H1 (cell line): Measurements from ENCODE around the gene TTC39A. TPM values are rescaled to one million over a fixed set of nuclear protein-coding genes. Genes with fewer than 3 reads are reported as not detected.
A peak's percentile ranks its signal among the peaks of the same experiment; 100 is the strongest.

Experiments
- CTCF ChIA-PET: fragments of 300-600 bp; sonication (Branson Sonifier 250); formaldehyde crosslinking; loops from one replicate; lab custom pipeline; 2021; ENCODE audit not compliant: partially characterized antibody; lab: Charles Lee
- POLR2A ChIA-PET: fragments of 300-600 bp; sonication (Branson Sonifier 250); formaldehyde crosslinking; loops from one replicate; lab custom pipeline; 2021; ENCODE audit warnings: inconsistent platforms; ENCODE audit not compliant: partially characterized antibody; lab: Charles Lee
- DNase-seq, 2 experiments: peaks; one replicate each; pipeline versions ENCODE4 v3.0.0 to v3.0.0-alpha.2; 2010 to 2022; ENCODE audit warnings: low spot score in 2 of 2, low read depth in 1 of 2, mixed read lengths in 1 of 2
- FAIRE-seq: peaks from 2 replicates; lab custom pipeline; 2011; peaks lifted over from hg19 to GRCh38; lab: Jason Lieb, UNC
- H2AFZ ChIP-seq: 2 replicates; pipeline ENCODE4 v1.8.1; 2012; ENCODE audit warnings: low read length, inconsistent platforms
- H2AK5ac ChIP-seq: 2 replicates; pipeline ENCODE4 v1.6.1; 2013; ENCODE audit warnings: low read depth, low read length
- H2BK120ac ChIP-seq: replicated peaks from 2 replicates; pipeline ENCODE3; 2013; ENCODE audit warnings: low read depth, low read length, inconsistent platforms
- H2BK12ac ChIP-seq: 2 replicates; pipeline ENCODE4 v1.6.1; 2013; ENCODE audit warnings: low read depth, low read length
- H2BK15ac ChIP-seq: 2 replicates; pipeline ENCODE4 v1.6.1; 2013; ENCODE audit warnings: low read length
- H2BK20ac ChIP-seq: 2 replicates; pipeline ENCODE4 v1.6.1; 2013; ENCODE audit warnings: low read length
- H2BK5ac ChIP-seq: 2 replicates; pipeline ENCODE4 v1.6.1; 2013; ENCODE audit warnings: low read depth, low read length
- H3K14ac ChIP-seq: 2 replicates; pipeline ENCODE4 v1.6.1; 2013; ENCODE audit warnings: inconsistent platforms; ENCODE audit not compliant: insufficient read length
- H3K18ac ChIP-seq: 2 replicates; pipeline ENCODE4 v1.6.1; 2013; ENCODE audit warnings: low read length; ENCODE audit errors: extremely low read depth
- H3K23ac ChIP-seq: 2 replicates; pipeline ENCODE4 v1.6.1; 2013; ENCODE audit warnings: inconsistent platforms; ENCODE audit not compliant: insufficient read length
- H3K23me2 ChIP-seq: 2 replicates; pipeline ENCODE4 v1.6.1; 2013; ENCODE audit warnings: low read depth, low read length
- H3K27ac ChIP-seq: 2 replicates; pipeline ENCODE4 v1.6.1; 2011; ENCODE audit warnings: low read depth, low read length, inconsistent platforms
- H3K27me3 ChIP-seq, 4 experiments: replicated peaks in 1 of 4; 1 replicate in 1 of 4; 2 replicates in 3 of 4; pipeline versions ENCODE4 v1.6.1 to v1.8.1; 2011 to 2013; ENCODE audit warnings: low read length in 3 of 4, mild to moderate bottlenecking in 3 of 4, inconsistent platforms in 2 of 4, mixed read lengths in 2 of 4, moderate library complexity in 1 of 4; ENCODE audit not compliant: control insufficient read depth in 3 of 4, insufficient read depth in 3 of 4; ENCODE audit errors: extremely low read depth in 1 of 4
- H3K36me3 ChIP-seq, 4 experiments: 2 replicates each; pipeline versions ENCODE4 v1.6.1 to v1.8.1; 2011 to 2013; ENCODE audit warnings: mild to moderate bottlenecking in 4 of 4, low read length in 3 of 4, moderate library complexity in 2 of 4, control low read depth in 1 of 4, inconsistent platforms in 1 of 4; ENCODE audit not compliant: insufficient read depth in 4 of 4, control insufficient read depth in 2 of 4
- H3K4ac ChIP-seq: replicated peaks from 2 replicates; pipeline ENCODE3; 2013; ENCODE audit warnings: low read length, low read depth, mixed read lengths, inconsistent platforms; ENCODE audit not compliant: insufficient read length
- H3K4me1 ChIP-seq, 4 experiments: replicated peaks in 1 of 4; 1 replicate in 1 of 4; 2 replicates in 3 of 4; pipeline versions ENCODE4 v1.6.1 to v1.8.1; 2011 to 2013; ENCODE audit warnings: low read length in 3 of 4, inconsistent platforms in 2 of 4, mixed read lengths in 1 of 4; ENCODE audit not compliant: insufficient read depth in 4 of 4, control insufficient read depth in 3 of 4
- H3K4me2 ChIP-seq, 2 experiments: 2 replicates each; pipeline versions ENCODE4 v1.6.1 to v1.8.1; 2011 to 2013; ENCODE audit warnings: low read depth in 2 of 2, low read length in 2 of 2, control low read depth in 1 of 2, inconsistent platforms in 1 of 2, mild to moderate bottlenecking in 1 of 2; ENCODE audit not compliant: insufficient read depth in 1 of 2
- H3K4me3 ChIP-seq, 4 experiments: fragments of 200-600, 300-600 bp in 1 of 4; sonication (generic), shearing (Covaris generic), sonication (Bioruptor Twin) in 1 of 4; 2 replicates each; pipeline versions ENCODE4 v1.5.1 to v1.8.1; 2011 to 2016; ENCODE audit warnings: low read length in 4 of 4, low read depth in 3 of 4, control low read depth in 2 of 4, inconsistent platforms in 2 of 4, mild to moderate bottlenecking in 2 of 4, mixed read lengths in 1 of 4, moderate library complexity in 1 of 4; ENCODE audit not compliant: insufficient read depth in 2 of 4; ENCODE audit errors: extremely low read depth in 1 of 4
- H3K56ac ChIP-seq: replicated peaks from 2 replicates; pipeline ENCODE3; 2013; ENCODE audit warnings: low read depth, mild to moderate bottlenecking, mixed read lengths, low read length, inconsistent platforms; ENCODE audit not compliant: insufficient read length
- H3K79me1 ChIP-seq: 2 replicates; pipeline ENCODE4 v1.6.1; 2013; ENCODE audit warnings: low read depth, low read length, control low read depth
- H3K79me2 ChIP-seq, 2 experiments: 2 replicates each; pipeline versions ENCODE4 v1.6.1 to v1.8.1; 2012 to 2013; ENCODE audit warnings: low read length in 2 of 2, mild to moderate bottlenecking in 2 of 2, inconsistent platforms in 1 of 2; ENCODE audit not compliant: insufficient read depth in 2 of 2, control insufficient read depth in 1 of 2
- H3K9ac ChIP-seq, 4 experiments: replicated peaks in 1 of 4; 1 replicate in 1 of 4; 2 replicates in 3 of 4; pipeline versions ENCODE4 v1.6.1 to v1.8.1; 2011 to 2013; ENCODE audit warnings: low read depth in 3 of 4, low read length in 3 of 4, control low read depth in 2 of 4, mild to moderate bottlenecking in 2 of 4, moderate library complexity in 2 of 4, inconsistent platforms in 1 of 4; ENCODE audit errors: extremely low read depth in 1 of 4
- H3K9me3 ChIP-seq, 2 experiments: 2 replicates each; pipeline versions ENCODE4 v1.6.1 to v1.8.1; 2012 to 2013; ENCODE audit warnings: mild to moderate bottlenecking in 2 of 2, moderate library complexity in 2 of 2, control low read depth in 1 of 2, inconsistent platforms in 1 of 2, low read depth in 1 of 2, low read length in 1 of 2, mixed read lengths in 1 of 2; ENCODE audit not compliant: insufficient read depth in 2 of 2
- H4K20me1 ChIP-seq, 2 experiments: replicated peaks in 1 of 2; 2 replicates each; pipeline versions ENCODE3 to v1.8.1; 2011 to 2013; ENCODE audit warnings: inconsistent platforms in 2 of 2, low read length in 2 of 2, mild to moderate bottlenecking in 1 of 2; ENCODE audit not compliant: insufficient read depth in 2 of 2, control insufficient read depth in 1 of 2
- H4K5ac ChIP-seq: 2 replicates; pipeline ENCODE4 v1.6.1; 2013; ENCODE audit warnings: low read length, low read depth, mixed read lengths, inconsistent platforms; ENCODE audit not compliant: insufficient read length
- H4K8ac ChIP-seq: 2 replicates; pipeline ENCODE4 v1.8.0; 2013; ENCODE audit warnings: mild to moderate bottlenecking, moderate library complexity, low read length, inconsistent platforms; ENCODE audit not compliant: insufficient read depth; ENCODE audit errors: extremely low read depth
- H4K91ac ChIP-seq: replicated peaks from 2 replicates; pipeline ENCODE3; 2013; ENCODE audit warnings: low read length, mixed read lengths, inconsistent platforms; ENCODE audit not compliant: insufficient read length
- BRCA1 ChIP-seq: IDR thresholded peaks from 2 replicates; pipeline ENCODE4 v1.6.1; 2012; ENCODE audit warnings: low read depth, low read length, improper control_type of control experiment
- CEBPB ChIP-seq: IDR thresholded peaks from 2 replicates; pipeline ENCODE4 v1.6.1; 2012; ENCODE audit warnings: low read depth, low read length
- HDAC6 ChIP-seq: IDR thresholded peaks from one replicate; pipeline ENCODE4 v1.7.1; 2012; ENCODE audit warnings: low read depth, mild to moderate bottlenecking, inconsistent platforms, low read length, moderate library complexity
- KDM4A ChIP-seq: IDR thresholded peaks from one replicate; pipeline ENCODE4 v1.7.1; 2012; ENCODE audit warnings: low read depth, mild to moderate bottlenecking, moderate library complexity, low read length, inconsistent platforms; ENCODE audit not compliant: severe bottlenecking
- PHF8 ChIP-seq: fragments of 200-600 bp; sonication (generic); conservative IDR thresholded peaks from 2 replicates; pipeline ENCODE4 v1.7.1; 2012; ENCODE audit warnings: low read depth, mild to moderate bottlenecking, inconsistent platforms, low read length, moderate library complexity
- RAD21 ChIP-seq, 2 experiments: IDR thresholded peaks in 1 of 2; conservative IDR thresholded peaks in 1 of 2; 2 replicates each; pipeline ENCODE4 v1.6.1; 2011; ENCODE audit warnings: low read depth in 2 of 2, low read length in 2 of 2, improper control_type of control experiment in 1 of 2, inconsistent platforms in 1 of 2, mild to moderate bottlenecking in 1 of 2, moderate library complexity in 1 of 2
- RNF2 ChIP-seq: fragments of 200-900, 300-1000 bp; sonication (generic); IDR thresholded peaks from 2 replicates; pipeline ENCODE4 v1.7.1; 2016; ENCODE audit warnings: borderline replicate concordance, low read depth, mild to moderate bottlenecking, antibody characterized with exemption, low read length; ENCODE audit not compliant: poor library complexity, severe bottlenecking; ENCODE audit errors: missing control alignments
- TAF1 ChIP-seq: IDR thresholded peaks from 2 replicates; pipeline ENCODE4 v1.6.1; 2011; ENCODE audit warnings: mild to moderate bottlenecking, low read depth, low read length
- TBP ChIP-seq: IDR thresholded peaks from 2 replicates; pipeline ENCODE4 v1.6.1; 2011; ENCODE audit warnings: low read depth, low read length, improper control_type of control experiment
- ZNF274 ChIP-seq: IDR thresholded peaks from 2 replicates; pipeline ENCODE4 v1.7.0; 2012; ENCODE audit warnings: low read length, borderline replicate concordance; ENCODE audit errors: extremely low read depth
- WGBS, 2 experiments: shearing (Covaris generic) in 1 of 2; methylation state at CpG; one replicate each; pipeline versions ENCODE4 v1.1.6 to v1.1.7; 2013 to 2015; ENCODE audit warnings: low lambda C conversion rate in 2 of 2, mixed read lengths in 2 of 2, inconsistent platforms in 1 of 2, low coverage in 1 of 2, missing lambda C conversion rate in 1 of 2; ENCODE audit not compliant: insufficient replicate concordance in 2 of 2, insufficient coverage in 1 of 2, insufficient read length in 1 of 2; ENCODE audit errors: extremely low coverage in 1 of 2, missing lambda C conversion rate in 1 of 2; 5-methylcytosine and 5-hydroxymethylcytosine counted together
- polyA plus RNA-seq, 7 experiments: library from polyadenylated mRNA; depleted of rRNA in 3 of 7; stranded (reverse) in 5 of 7; unstranded in 2 of 7; fragments of >200 nt in 5 of 7; fragments of 200-250 nt in 2 of 7; gene quantifications; 1 replicate in 5 of 7; 2 replicates in 1 of 7; 4 replicates in 1 of 7; pipeline versions ENCODE4 v1.2.1 to v1.2.3, GENCODE V29; 2011 to 2013; ENCODE audit warnings: missing spikeins in 2 of 7, mixed read lengths in 2 of 7
- total RNA-seq: library from RNA; stranded (reverse); fragmentation: NEBNext Ultra II Directional; extraction: Animal tissue kit (Norgen Biotek cat#: 25700); gene quantifications from 2 replicates; pipeline ENCODE4 v1.2.1, GENCODE V29; 2021

Gene TTC39A
- total and polyA plus RNA-seq, 2 of the 8 experiments (the other 6 are each of a cell fraction or from before 2014, with no cell fraction given) = 5.5 to 5.8 TPM

DNA sequence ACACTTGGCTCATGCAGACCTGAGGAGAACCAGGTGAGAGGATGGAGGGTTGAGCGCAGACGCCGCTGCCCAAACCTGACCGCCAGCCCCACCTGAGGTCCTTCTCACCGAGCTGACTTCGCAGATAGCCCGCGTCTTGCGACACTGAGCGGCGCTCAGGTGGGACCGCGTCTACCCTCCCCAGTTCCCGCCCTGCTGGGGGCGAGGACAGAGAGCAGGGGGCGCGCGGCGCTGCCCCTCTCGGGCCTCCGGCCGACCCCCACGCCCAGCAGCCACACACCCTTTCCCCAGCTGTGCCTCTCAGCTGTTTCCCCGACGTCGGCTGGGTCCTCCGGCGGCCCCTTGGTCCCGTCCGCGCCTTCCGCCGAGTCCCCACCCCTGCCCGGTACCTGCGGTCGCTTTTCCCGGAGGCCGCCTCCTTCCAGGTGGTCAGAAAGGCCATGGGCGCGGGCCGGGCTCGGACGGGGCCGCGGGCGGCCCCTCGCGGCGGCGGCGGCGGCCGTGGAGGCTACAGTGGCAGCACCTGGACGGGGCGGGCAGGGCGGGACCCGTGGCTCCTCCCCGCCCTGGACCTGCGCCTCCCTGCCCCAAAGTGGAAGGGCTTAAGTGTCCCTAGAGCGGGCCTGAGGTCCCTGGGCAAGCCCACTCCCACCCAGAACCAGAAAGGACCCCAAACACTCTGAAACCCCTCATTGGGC lies 14.4 kb upstream of the TTC39A start:
- no peaks in the 10 kb centered on the region for H3K79me1 ChIP-seq
- H3K9me3 ChIP-seq = no peaks in the 10 kb centered on the region
- H3K79me2 ChIP-seq = no peaks in the 10 kb centered on the region
- CTCF ChIA-PET = interaction anchor here (0.7 to 4.6 kb wide), 7 partner anchors 8 to 406 kb away, joined by 3 to 16 read pairs (median 4); partner anchors contain the start of gene TTC39A
- H3K27me3 ChIP-seq = peaks cover 3 to 19% (median 14%) of the 10 kb centered on the region in 4 experiments; a peak in 6 of 7 replicates
- peak overlapping the region; percentile 7 for H4K5ac ChIP-seq
- peaks cover 5% of the 10 kb centered on the region; the same call in 1 of the 2 replicates for H3K23me2 ChIP-seq
- no peaks in the 10 kb centered on the region for H4K20me1 ChIP-seq
- H3K23ac ChIP-seq = no peak overlapping the region
- peak overlapping the region in 1 of 4 experiments; percentile 65; a peak in 1 of 7 replicates for H3K9ac ChIP-seq
- peak overlapping the region; percentile 63 for H4K8ac ChIP-seq
- peaks cover 2 to 11% (median 7%) of the 10 kb centered on the region in 4 experiments; a peak in 6 of 7 replicates for H3K4me1 ChIP-seq
- H2BK12ac ChIP-seq = peak overlapping the region; percentile 29; the same call in 1 of the 2 replicates
- peak overlapping the region; percentile 54 to 94 for H3K4me2 ChIP-seq
- H2BK120ac ChIP-seq = no peak overlapping the region
- WGBS, 2 experiments = 16% methylated on average over 15 of the region's 60 CpGs; no CpG with 5 or more reads in 1 of the 2 experiments
- H3K27ac ChIP-seq = no peak overlapping the region
- H3K4ac ChIP-seq = peak overlapping the region; percentile 39
- H2AK5ac ChIP-seq = no peak overlapping the region; the same call in 1 of the 2 replicates
- H2AFZ ChIP-seq = peak overlapping the region; percentile 95
- H4K91ac ChIP-seq = peak overlapping the region; percentile 77
- H2BK15ac ChIP-seq = no peak overlapping the region
- POLR2A ChIA-PET = interaction anchor here (1.1 to 2.8 kb wide), 3 partner anchors 10 to 78 kb away, joined by 5 to 8 read pairs (median 5); no protein-coding TSS in a partner anchor
- DNase-seq = peak in 1 of 2 experiments; percentile 76
- H3K36me3 ChIP-seq = no peaks in the 10 kb centered on the region
- peak overlapping the region; percentile 42 for H3K18ac ChIP-seq
- H3K4me3 ChIP-seq = peak overlapping the region; percentile 54 to 64 (median 60)
- H2BK20ac ChIP-seq = no peak overlapping the region
- FAIRE-seq = no peak
- H3K14ac ChIP-seq = no peak overlapping the region
- no peak overlapping the region for H3K56ac ChIP-seq
- no peak overlapping the region; the same call in 1 of the 2 replicates for H2BK5ac ChIP-seq
- TF ChIP-seq CEBPB (peak; percentile 49; the same call in 1 of the 2 replicates), HDAC6 (no peak), RAD21 (IDR thresholded peaks at IDR 0.05 in 1 of 2, conservative IDR thresholded peaks at IDR 0.05 in 1 of 2; ENCODE audit: low read depth in 2 of 2, low read length in 2 of 2) (peak in 1 of 2 experiments; percentile 25; a peak in 1 of 4 replicates), BRCA1 (no peak), ZNF274 (no peak), RNF2 (no peak), TBP (no peak), TAF1 (0 out of 2 replicates have a peak, but pooled peaks have one; percentile 40), PHF8 (no peak), KDM4A (peak; percentile 96)
